KG1 (cell line): ENCODE measurements around the gene CABP5.
"Not testable (repeated sequence)": the region's sequence is repeated elsewhere in the genome, so short reads cannot be mapped to it uniquely, and the experiment has no call there.

ENCODE experiments used
- DNase-seq: peaks from one replicate; lab custom pipeline; 2025; lab: John Stamatoyannopoulos, UW

The CABP5 gene

DNA sequence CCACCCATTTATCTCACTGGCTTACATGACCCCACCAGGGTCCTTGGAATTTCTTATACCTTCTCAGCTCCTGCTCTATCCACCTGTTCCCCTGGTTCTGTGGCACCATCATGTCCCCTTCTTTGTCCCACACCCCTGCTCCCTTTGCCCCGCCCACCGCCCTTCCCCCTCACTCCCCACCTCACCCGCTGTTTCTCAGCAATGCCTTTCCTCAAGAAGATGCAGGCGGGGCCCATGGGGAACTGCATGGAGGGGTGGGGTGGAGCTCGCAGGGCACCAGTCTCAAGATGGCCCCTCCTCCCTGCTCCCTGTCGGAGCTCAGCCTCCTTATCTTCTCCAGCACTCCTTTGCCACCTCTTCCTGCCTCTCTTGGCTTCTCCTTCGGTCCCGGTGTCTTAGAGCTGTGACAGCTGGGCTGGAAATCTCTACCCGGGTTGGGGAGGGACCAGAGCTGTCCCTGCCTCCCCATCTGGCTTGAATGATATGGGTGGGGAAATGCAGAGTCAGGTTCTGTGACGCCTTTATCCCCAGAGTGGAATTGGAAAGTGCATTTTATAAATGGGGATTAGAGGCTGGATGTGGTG, at the start of gene CABP5:
Gene CABP5 (minus strand): TSS at position 405 of the 584 bp plus-strand sequence. CDS start 157 bp downstream, at position 248.
- DNase-seq: no peak

- not testable (repeated sequence) for DNase-seq
Measured at GRCh38 chr19:48091111-48091718, 47.3 kb upstream of the CABP5 start.

GRCh38 chr19:48090281-48090802, 46.5 kb upstream of the CABP5 start:
- DNase-seq: no peak

- not testable (repeated sequence) for DNase-seq
Measured at GRCh38 chr19:48088991-48089390, 45.1 kb upstream of the CABP5 start.

- no peak for DNase-seq
Measured at GRCh38 chr19:48085904-48086864, 42.3 kb upstream of the CABP5 start.

DNA sequence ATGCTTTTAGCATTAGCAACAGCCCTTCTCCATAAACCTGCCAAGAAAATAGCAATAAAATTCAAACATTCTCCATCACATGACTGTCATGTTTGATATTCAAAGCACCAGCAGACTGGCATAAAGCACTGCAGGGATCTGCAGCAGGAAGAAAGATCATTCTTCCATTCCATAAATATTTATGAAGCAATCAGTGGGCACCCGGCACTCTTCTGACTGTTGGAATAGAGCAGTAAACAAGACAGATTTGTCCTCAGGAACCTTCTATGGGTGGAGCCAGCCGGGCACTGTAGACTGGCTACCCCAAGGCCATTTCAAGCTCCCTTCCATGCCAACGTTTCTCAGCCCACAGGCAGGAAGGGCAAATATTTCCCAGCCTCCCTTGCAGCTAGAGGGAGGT, 41.2 kb upstream of the CABP5 start:
- DNase-seq: no peak

DNA sequence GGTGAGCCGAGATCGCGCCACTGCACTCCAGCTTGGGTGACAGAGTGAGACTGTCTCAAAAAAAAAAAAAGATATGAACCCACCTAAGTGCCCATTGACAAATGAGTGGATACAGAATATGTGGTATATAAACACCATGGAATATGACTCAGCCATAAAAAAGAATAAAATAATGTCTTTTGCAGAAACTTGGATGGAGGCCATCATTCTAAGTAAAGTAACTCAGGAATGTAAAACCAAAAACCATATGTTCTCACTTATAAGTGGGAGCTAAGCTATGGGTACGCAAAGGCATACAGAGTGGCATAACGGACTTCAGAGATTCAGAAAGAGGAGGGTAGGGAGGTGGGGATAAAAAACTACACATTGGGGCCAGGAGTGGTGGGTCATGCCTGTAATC, 37.2 kb upstream of the CABP5 start:
- no peak for DNase-seq

- not testable (repeated sequence) for DNase-seq
Measured at GRCh38 chr19:48070177-48070769, 26.4 kb upstream of the CABP5 start.

DNA sequence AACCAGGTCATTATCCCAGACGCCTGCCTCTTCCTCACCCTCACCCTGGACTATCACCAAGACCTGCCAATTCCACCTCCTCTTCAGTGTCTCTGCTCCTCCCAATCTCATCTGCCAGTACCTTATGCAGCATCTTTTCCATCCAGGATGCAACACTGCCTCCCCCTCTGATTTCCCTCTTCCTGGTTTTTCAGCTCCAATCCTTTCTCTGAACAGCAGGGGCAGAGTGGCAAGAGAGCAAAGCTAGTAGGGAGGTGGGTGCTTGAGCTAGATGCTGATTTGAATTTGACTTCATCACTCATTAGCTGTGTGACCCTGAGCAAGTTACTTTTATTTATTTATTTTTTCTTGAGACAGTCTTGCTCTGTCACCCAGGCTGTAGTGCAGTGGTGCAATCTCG, 25.6 kb upstream of the CABP5 start:
- DNase-seq: no peak

DNA sequence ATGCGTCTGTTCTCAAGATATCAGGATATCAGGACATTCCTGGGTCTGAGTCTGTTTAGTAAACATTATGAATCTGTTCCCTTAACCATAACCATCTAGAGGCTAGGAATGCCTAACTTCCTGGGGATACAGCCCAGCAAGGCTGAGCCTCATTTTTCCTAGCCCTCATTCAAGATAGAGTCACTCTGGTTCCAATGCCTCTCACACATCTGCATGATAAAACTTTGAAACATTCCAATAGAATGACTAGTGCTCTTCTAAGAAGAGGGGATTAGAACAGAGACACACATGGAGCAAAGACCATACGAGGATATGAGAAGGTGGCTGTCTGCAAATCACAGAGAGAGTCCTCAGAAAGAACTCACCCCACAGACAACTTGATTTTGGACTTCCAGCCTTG, 20.6 kb upstream of the CABP5 start:
- DNase-seq: no peak

GRCh38 chr19:48061401-48062344, 17.8 kb upstream of the CABP5 start:
- no peak for DNase-seq

- no peak for DNase-seq
Measured at GRCh38 chr19:48060381-48060780, 16.5 kb upstream of the CABP5 start.

DNA sequence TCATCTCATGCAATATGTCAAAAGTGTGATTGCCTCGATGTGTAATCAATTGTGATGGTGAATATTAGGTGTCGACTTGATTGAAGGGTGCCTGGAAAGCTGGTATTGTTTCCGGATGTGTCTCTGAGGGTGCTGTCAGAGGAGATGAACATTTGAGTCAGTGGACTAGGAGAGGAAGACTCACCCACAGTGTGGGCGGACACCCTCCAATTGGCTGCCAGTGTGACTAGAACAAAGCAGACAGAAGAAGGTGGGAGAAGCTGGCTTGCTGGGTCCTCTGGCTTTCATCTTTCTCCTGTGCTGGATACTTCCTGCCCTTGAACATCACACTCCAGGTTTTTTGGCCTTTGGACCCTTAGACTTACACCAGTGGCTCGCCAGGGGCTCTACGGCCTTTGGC, 15.5 kb upstream of the CABP5 start:
- no peak for DNase-seq

DNA sequence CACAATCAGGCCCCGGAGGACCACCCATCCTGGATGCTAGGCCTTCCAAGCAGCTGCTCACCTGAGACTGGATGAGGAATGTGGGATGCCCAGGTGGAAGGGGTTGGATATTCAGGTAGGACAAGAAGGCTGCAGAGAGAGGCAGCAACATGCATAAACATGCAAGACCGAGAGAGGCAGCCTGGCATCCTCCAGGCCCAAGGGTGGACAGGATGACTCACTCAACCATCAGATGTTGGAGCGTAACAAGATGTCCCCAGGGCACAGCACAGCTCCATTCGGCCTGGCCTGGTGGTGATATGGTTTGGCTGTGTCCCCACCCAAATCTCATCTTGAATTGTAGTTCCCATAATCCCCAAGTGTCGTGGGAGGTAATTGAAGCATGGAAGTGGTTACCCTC, 10.0 kb upstream of the CABP5 start:
- no peak for DNase-seq

- DNase-seq: no peak
Measured at GRCh38 chr19:48053076-48053475, 9.2 kb upstream of the CABP5 start.

DNA sequence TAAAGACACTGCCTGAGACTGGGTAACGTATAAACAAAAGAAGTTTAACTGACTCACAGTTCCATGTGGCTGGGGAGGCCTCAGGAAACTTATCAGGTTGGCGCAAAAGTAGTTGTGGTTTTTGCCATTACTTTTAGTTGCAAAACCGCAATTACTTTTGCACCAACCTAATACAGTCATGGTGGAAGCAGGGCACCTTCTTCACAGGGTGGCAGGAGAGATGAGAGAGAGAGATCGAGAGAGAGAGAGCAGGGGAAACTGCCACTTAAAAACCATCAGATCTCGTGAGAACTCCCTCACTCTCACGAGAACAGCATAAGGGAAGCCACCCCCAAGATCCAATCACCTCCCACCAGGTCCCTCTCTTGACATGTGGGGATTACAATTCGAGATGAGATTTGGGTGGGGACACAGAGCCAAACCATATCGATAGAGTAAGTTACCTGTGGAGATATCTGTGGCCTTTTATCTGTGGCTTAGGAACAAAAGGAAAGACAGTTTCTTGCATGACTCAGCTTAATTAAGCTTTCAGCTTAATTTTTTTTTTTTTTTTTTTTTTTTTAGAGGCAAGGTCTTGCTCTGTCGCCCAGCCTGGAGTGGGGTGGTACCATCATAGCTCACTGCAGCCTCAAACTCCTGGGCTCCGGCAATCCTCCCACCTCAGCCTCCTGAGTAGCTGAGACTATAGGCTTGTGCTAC, 7.6 kb upstream of the CABP5 start:
- no peak for DNase-seq

DNA sequence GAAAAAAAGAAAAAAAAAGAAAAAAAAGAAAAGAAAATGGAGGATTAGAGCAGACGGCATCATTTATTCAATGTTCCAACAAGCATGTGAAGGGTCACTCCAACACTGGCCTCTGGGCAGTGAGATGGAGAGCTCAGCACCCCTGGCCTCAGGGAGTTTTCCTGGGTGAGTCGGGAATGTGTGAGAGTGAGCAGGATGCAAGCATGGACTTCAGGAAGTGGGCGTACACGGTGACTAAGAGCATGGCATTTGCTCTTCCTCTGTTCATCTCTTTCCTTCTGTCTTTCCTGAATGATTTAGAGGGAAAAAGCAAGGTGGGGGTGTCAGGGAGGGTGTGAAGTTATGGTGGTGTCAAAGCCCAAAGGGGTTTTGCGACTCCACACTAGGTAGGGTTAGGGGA, 682 bp upstream of the CABP5 start:
- no peak for DNase-seq

- no peak for DNase-seq
Measured at GRCh38 chr19:48041877-48042580, 1.9 kb downstream of the CABP5 start.

- DNase-seq: no peak
Measured at GRCh38 chr19:48036765-48037164, 7.1 kb downstream of the CABP5 start.

DNA sequence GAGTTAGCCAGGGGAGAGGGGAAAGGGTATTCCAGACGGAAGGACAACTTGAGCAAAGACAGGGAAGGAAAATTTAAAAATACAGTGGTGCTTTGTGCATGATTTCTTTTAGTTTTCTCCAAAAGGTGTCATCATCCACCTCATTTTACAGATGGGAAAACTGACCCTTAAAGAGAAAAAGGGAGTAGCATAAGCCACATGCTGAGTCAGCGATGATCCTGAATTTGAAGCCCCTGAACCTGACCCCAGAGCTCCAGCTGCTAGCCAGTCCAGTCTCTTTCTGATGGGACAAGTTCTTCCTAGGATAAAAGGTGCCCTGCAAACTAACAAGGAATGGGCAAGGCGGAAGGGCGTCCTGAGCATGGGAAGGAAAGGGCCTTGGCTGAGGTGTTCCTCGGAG, 10.3 kb downstream of the CABP5 start:
- DNase-seq: no peak
